ES-I3 (cell line): ENCODE measurements around the gene GON4L.
A peak's percentile ranks its signal among the peaks of the same experiment; 100 is the strongest.
"Not testable (repeated sequence)": the region's sequence is repeated elsewhere in the genome, so short reads cannot be mapped to it uniquely, and the experiment has no call there.

ENCODE experiments used
- H3K36me3 ChIP-seq: 2 replicates; pipeline ENCODE4 v1.6.1; 2013; ENCODE audit warnings: mild to moderate bottlenecking, low read length, control low read depth, moderate library complexity; ENCODE audit not compliant: insufficient read depth
- H3K4me1 ChIP-seq: 2 replicates; pipeline ENCODE4 v1.6.1; 2013; ENCODE audit warnings: mild to moderate bottlenecking, control low read depth, low read length; ENCODE audit not compliant: insufficient read depth
- H3K9ac ChIP-seq: 2 replicates; pipeline ENCODE4 v1.6.1; 2013; ENCODE audit warnings: low read depth, mild to moderate bottlenecking, low read length, moderate library complexity
- H3K9me3 ChIP-seq: 2 replicates; pipeline ENCODE4 v1.6.1; 2013; ENCODE audit warnings: mild to moderate bottlenecking, low read length, moderate library complexity; ENCODE audit not compliant: control insufficient read depth, insufficient read depth

The GON4L gene

DNA sequence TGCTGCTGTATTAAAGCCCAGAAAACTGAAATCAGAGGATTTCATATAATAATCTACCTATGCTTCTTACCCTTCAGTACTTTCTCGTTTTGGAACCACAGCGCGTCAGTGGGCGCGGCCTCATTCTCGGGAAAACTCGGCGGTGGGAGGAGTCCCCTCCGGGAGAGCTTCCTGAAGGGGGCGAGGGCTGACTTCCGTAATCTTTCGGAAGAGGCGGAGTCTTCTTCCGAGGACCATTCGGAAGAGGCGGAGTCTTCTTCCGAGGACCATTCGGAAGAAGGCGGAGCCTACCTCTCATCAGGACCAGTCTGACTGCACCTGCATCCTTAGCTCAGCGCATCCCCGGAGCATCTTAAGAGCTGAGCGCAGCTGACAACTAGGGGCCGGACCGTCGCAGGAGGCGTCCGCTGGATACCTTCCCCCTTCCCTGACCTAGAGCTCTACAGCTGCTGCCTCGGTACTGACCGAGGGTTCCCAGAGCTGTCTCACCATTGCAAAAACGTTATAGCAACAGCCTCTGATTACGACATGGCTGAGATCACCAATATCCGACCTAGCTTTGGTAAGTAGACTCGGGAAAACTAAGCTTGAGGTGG is 2.3 kb upstream of the GON4L start, which contains the start of gene SYT11:
Gene SYT11, plus strand, starts transcription at position 334 of the 596 bp plus-strand sequence. Its CDS starts 195 bp downstream, at position 529.
- H3K4me1 ChIP-seq = peaks cover 8% of the 10 kb centered on the region
- no peaks in the 10 kb centered on the region for H3K9me3 ChIP-seq
- peak within 1 kb of the TSS; percentile 66 for H3K9ac ChIP-seq
- H3K36me3 ChIP-seq = no peaks in the 10 kb centered on the region

DNA sequence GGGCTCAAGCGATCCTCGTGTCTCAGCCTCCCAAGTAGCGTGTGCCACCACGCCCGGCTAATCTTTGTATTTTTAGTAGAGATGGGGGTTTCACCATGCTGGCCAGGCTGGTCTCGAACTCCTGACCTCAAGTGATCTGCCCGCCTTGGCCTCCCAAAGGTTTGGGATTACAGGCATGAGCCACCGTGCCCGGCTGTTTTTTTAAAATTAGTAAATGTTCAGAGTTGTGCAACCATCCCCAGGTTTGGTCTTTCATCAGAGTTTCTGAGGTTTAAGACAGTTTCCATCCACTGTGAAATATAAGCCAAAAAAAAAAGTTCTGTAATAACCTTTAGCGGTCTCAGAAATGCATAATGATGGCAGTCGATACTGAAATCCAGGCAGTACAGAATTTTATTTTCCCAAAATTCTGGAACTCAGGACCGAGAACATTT is 1.8 kb upstream of the GON4L start:
- H3K9ac ChIP-seq = peak overlapping the region; percentile 64
- no peaks in the 10 kb centered on the region for H3K9me3 ChIP-seq
- peaks cover 8% of the 10 kb centered on the region for H3K4me1 ChIP-seq
- H3K36me3 ChIP-seq = no peaks in the 10 kb centered on the region

DNA sequence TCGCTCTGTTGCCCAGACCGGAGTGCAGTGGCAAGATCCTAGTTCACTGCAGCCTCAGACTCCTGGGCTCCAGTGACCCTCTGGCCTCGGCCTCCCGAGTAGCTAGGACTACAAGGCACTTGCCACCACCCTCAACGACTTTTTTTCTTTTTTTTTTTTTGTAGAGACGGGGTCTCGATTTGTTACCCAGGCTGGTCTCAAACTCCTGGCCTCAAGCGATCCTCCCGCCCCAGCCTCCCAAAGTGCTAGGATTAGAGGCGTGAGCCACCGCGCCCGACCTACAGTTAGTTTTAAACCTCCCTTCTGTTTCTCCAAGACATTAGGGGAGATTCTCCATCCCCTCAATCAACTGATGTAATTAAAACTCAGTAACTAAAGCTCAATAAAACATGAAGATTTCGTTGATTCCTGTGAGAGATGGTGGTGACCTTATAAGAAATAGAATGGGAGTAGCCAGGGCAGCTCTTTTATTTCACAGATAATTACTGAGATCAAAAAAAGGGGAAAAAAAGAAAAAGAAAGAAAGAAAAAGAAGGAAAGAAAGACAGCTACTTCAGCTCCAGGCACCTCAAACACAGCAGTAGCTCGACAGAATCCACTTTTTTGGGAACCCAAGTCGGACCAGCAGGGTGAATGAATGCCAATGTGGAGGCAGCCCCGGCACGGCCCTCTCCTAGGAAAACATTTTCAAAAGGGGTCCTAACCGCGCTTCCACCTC is 598 bp downstream of the GON4L start:
- Histone ChIP-seq H3K9me3 (no peaks in the 10 kb centered on the region), H3K4me1 (peaks cover 8% of the 10 kb centered on the region), H3K9ac (peak overlapping the region; percentile 77), H3K36me3 (peaks cover 10% of the 10 kb centered on the region)

DNA sequence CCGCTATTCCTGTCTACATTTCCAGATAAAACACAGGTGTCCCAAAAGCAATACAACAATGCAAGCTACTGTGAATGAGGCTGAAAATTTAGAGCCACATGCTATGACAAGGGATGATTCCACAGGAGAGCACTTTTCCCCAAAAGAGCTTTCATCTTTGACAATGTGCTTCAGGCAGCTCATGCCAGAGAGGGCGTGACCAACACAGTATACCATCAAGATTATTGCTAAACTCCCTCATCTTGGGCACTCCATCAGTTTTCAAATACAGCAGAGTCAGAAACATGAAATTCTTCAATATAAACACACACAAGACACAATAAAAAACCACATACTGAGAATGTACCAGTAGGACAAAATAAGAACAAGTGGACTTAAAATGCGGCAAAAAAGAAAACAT is 6.7 kb downstream of the GON4L start:
- Histone ChIP-seq H3K4me1 (no peaks in the 10 kb centered on the region), H3K36me3 (peaks cover 21% of the 10 kb centered on the region)

DNA sequence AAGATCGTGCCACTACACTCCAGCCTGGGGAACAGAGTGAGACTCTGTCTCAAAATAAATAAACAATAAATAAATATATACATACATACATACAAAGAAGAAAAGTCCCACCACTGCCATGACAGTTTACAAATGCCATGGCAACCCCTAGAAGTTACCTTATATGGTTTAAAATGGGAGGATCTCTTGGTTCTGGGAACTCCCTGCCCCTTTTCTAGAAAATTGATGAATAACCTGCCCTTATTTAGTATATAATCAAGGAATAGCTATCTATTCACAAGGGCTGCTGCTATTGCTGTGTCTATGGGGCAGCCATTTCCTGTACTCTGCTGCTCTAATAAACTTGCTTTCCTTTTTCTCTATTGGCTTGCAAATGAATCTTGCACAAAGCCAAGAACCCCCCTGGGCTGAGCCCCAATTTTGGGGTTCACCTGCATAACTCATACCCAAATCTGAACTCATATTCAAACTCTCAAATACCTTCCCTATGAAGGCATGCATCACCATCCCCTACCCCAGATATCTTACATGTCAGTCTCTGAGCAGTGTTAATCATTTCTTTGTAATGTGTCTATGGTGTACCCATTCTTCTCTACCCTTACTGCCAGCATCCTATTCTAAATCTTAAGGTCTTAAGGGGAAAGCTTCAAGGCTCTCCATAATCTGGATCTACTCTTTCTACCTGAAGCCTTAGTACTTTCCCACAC is 9.0 kb downstream of the GON4L start:
- H3K4me1 ChIP-seq = no peaks in the 10 kb centered on the region
- H3K9me3 ChIP-seq = no peaks in the 10 kb centered on the region
- no peak overlapping the region for H3K9ac ChIP-seq
- peaks cover 23% of the 10 kb centered on the region for H3K36me3 ChIP-seq

More for the DNA sequence above, 6.7 kb downstream of the GON4L start:
- Histone ChIP-seq H3K9me3 (no peaks in the 10 kb centered on the region), H3K9ac (no peak overlapping the region)

DNA sequence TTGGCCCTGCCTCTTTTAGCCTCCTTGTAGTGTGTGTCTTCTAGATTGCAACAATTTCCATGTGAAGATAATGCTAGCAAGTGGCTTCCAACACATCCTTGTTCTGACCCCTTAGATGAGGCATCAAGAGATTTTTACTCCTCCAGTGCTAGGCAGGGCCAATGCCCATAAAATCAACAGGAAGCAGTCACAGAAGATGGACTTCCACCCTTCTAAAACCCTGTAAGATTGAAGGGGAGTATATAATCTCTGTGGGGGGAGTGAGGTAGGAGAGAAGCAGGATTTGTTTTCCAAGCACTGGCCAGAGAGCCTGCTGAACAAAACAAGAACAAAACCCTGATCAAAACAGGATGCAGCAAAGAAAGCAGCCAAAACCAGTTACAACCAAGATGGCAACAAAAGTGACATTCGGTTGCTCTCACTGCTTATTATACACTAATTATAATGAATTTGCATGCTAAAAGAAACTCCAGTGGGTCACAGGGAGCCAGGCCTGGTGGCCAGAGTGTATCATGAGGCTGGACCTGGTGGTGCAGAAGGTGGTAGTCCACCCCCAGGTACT is 12.1 kb downstream of the GON4L start:
- Histone ChIP-seq H3K9ac (no peak overlapping the region), H3K36me3 (peaks cover 16% of the 10 kb centered on the region), H3K4me1 (no peaks in the 10 kb centered on the region), H3K9me3 (no peaks in the 10 kb centered on the region)

DNA sequence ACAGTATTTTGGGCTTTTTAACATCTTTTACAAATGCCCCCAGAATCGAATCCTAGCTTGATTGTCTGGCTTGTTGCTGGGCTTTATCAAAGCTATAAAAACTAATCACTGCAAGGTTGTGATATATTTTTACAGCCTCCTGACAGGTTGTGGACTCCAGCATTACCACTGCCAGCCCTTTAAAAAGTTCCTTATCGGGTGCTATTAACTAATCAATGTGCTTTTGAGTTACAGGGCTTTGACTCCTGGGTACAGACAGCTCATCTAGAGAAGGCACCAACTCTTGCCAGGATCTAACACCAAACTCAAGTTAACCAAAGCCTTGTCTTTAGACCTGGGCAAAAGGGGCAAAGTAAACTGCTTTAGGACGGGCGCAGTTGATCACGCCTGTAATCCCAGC is 16.6 kb downstream of the GON4L start:
- H3K9ac ChIP-seq = no peak overlapping the region
- H3K36me3 ChIP-seq = peaks cover 10% of the 10 kb centered on the region
- no peaks in the 10 kb centered on the region for H3K9me3 ChIP-seq
- no peaks in the 10 kb centered on the region for H3K4me1 ChIP-seq

DNA sequence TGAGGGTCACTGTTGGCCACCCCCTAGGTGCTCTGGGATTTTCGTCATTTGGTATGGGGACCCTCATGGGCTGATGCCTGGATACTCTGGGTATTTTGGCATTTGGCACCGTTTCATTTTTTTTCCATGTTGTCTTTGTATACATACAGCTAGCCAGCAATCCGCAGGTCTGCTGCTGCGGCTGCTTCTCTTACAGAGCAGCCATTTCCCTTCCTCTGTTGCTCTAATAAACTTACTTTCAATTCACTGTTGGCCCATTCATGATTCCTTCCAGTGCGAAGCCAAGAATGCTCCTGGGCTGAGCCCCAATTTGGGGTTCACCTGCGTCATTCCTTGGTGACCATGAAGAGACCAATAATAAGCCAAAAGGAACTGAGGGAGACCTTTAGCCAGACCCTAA is 21.5 kb downstream of the GON4L start:
- H3K9me3 ChIP-seq = no peaks in the 10 kb centered on the region
- H3K9ac ChIP-seq = no peak overlapping the region
- no peaks in the 10 kb centered on the region; the same call in 1 of the 2 replicates for H3K36me3 ChIP-seq
- H3K4me1 ChIP-seq = peaks cover 9% of the 10 kb centered on the region; the same call in 1 of the 2 replicates

DNA sequence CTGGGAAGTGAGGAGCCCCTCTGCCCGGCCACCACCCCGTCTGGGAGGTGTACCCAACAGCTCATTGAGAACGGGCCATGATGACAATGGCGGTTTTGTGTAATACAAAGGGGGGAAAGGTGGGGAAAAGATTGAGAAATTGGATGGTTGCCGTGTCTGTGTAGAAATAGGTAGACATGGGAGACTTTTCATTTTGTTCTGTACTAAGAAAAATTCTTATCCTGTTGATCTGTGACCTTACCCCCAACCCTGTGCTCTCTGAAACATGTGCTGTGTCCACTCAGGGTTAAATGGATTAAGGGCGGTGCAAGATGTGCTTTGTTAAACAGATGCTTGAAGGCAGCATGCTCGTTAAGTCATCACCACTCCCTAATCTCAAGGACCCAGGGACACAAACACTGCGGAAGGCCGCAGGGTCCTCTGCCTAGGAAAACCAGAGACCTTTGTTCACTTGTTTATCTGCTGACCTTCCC is 22.1 kb downstream of the GON4L start:
- H3K4me1 ChIP-seq, H3K9ac ChIP-seq, H3K36me3 ChIP-seq, H3K9me3 ChIP-seq: not testable (repeated sequence)

DNA sequence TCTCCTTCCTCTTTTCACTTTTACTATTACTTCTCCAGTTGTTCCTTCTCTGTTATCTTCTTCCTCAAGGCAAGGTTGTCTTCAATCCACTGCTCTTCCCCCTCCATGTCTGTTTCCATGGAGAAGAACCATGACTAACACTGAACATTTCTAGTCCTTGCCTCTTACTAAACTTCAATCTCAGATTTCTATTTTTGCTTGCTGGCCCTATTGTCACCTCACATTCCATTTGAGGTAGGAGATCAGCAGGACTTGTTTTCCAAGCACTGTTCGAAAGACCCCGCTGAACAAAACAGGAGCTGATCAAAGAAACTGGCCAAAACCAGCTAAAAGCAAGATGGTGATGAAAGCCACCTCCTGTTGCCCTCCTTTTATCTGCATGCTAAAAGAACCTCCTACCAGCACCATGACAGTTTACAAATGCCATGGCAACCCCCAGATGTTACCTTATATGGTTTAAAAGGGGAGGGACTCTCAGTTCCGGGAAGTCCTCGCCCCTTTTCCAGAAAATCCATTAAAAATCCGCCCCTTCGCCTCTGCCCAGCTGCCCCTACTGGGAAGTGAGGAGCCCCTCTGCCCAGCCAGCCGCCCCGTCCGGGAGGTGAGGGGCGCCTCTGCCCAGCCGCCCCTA is 22.6 kb downstream of the GON4L start:
- Histone ChIP-seq H3K4me1 (peaks cover 9% of the 10 kb centered on the region; the same call in 1 of the 2 replicates), H3K9ac (no peak overlapping the region; the same call in 1 of the 2 replicates), H3K36me3 (no peaks in the 10 kb centered on the region; the same call in 1 of the 2 replicates), H3K9me3 (no peaks in the 10 kb centered on the region)

DNA sequence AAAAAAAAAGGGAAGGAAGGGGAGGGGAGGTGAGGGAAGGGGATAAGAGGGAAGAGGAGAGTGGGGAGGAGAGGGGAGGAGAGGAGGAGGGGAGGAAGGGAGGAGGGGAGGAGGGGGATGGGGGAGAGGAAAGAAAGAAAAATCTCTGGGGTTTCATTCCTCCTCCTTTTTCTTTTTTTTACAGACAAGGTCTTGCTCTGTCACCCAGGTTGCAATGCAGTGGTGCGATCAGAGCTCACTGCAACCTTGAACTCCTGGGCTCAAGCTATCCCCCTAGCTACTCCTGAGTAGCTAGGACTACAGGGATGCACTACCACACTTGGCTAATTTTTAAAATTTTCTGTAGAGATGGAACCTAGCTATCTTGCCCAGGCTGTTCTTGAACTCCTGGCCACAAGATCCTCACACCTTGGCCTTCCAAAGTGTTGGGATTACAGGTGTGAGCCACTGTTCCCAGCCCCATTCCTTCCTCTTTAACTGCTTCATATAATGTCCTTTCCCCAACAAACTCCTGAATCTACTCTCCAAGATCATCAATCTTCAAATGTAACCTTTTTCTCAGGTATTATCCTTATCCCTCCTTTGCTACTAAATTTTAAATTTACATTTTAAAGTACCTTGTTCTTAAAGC is 23.2 kb downstream of the GON4L start:
- no peak overlapping the region; the same call in 1 of the 2 replicates for H3K9ac ChIP-seq
- H3K36me3 ChIP-seq = no peaks in the 10 kb centered on the region; the same call in 1 of the 2 replicates
- peaks cover 9% of the 10 kb centered on the region; the same call in 1 of the 2 replicates for H3K4me1 ChIP-seq
- no peaks in the 10 kb centered on the region for H3K9me3 ChIP-seq

DNA sequence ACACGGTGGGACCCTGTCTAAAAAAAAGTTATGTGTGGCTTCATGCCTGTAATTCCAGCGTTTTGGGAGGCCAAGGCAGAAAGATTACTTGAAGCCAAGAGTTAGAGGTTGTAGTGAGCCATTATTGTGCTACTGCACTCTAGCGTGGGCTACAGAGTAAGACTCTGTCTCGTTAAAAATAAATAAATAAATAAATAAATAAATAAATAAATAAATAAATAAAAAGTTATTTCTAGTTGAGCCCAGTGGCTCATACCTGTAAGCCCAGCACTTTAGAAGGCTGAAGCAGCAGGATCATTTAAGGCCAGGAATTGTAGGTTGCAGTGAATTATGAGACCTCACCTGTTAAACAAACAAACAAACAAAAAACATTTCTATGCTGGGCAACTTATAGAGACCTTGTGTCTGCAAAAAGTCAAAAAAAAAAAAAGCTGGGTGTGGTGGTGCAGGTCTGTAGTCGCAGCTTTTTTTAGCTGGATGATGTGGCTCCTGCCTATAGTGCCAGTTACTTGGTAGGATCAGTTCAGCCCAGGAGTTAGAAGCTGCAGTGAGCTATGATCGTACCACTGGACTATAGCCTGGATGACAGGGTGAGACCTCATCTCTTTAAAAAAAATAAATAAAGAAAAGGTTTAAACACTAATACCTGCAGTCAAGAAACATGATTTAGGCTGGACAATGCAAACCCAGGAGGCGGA is 25.6 kb downstream of the GON4L start:
- no peak overlapping the region for H3K9ac ChIP-seq
- H3K36me3 ChIP-seq = no peaks in the 10 kb centered on the region; the same call in 1 of the 2 replicates
- peaks cover 9% of the 10 kb centered on the region; the same call in 1 of the 2 replicates for H3K4me1 ChIP-seq
- no peaks in the 10 kb centered on the region for H3K9me3 ChIP-seq

DNA sequence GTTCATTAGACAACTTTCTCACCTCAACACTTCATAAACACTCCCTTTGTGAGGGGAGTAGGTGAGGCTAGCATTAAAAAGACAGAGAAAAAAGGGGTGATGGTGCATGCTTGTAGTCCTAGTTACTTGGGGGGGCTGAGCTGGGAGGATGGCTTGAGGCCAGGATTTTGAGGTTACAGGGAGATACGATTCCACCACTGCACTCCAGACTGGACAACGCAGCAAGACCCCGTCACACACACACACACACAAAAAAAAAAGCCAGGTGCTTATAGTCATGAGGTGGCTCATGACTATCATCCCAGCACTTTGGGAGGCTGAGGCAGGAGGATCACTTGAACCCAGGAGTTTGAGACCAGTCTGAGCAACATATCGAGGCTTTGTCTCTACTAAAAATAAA is 29.6 kb downstream of the GON4L start:
- Histone ChIP-seq H3K36me3 (peaks cover 8% of the 10 kb centered on the region), H3K4me1 (no peaks in the 10 kb centered on the region), H3K9me3 (no peaks in the 10 kb centered on the region), H3K9ac (no peak overlapping the region)
